Glomerular visceral epithelial cell (primary cell): ENCODE data around the gene ADAMTS16.

ENCODE experiments used
- DNase-seq: peaks from one replicate; pipeline ENCODE4 v3.0.0-alpha.2; 2016; ENCODE audit errors: extremely low spot score

The ADAMTS16 gene

DNA sequence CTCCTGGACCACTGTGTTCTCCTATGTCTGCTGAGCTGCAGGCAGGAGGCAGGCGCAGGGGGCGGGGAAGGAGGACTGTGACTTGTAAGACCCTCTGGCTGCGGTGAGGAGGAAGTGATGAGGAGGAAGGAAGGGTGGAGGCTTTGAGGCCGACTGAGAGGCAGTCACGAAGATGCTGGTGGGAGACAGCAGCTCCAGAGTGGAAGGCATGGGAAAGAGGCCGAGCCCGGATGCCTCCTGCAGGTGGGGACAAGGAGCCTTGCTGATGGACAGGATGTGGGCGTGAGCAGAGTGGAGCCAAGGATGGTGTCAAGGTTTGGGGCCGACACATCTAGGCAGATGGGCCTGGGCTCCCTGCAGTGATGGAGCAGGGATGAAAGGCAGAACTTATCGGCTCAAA is 208.0 kb downstream of the ADAMTS16 start:
- no peak for DNase-seq

DNA sequence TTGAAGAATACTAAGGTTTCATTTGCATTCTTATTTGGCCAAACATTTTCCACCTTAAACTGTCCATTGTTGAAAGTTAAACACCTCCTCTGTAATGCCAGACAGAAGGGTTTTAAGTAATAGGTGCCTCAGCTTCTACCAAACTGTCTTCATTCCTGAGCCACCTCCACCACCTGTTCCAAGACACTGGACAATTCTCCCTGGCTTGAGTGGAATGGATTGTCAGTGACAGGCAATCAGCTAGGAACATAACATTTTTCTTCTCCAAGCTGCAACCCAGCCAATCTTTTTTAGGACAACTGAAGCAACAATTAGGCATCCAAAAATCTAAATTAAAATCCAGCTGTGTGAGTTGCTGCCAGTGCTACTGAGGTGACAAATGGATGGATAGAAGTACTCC is 208.4 kb downstream of the ADAMTS16 start:
- no peak for DNase-seq

DNA sequence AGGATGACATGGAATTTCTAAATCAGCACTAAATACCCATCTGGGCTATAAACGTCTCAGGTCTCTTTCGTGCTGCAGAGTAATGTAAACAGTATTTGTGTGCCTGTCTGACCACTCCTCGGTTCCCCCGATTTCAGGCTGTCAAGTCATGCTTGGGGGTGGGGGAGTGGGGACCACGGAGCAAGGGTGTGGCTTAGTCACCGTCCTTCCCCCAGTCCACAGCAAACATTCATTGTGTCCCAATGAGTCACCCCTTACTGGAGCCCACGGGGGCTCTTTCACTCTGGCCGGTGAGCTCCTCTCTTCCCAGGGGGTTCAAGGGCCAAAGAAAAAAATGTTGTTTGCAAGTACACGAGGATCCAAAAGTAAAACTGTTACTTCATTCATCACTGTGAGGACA is 210.0 kb downstream of the ADAMTS16 start:
- DNase-seq: no peak

DNA sequence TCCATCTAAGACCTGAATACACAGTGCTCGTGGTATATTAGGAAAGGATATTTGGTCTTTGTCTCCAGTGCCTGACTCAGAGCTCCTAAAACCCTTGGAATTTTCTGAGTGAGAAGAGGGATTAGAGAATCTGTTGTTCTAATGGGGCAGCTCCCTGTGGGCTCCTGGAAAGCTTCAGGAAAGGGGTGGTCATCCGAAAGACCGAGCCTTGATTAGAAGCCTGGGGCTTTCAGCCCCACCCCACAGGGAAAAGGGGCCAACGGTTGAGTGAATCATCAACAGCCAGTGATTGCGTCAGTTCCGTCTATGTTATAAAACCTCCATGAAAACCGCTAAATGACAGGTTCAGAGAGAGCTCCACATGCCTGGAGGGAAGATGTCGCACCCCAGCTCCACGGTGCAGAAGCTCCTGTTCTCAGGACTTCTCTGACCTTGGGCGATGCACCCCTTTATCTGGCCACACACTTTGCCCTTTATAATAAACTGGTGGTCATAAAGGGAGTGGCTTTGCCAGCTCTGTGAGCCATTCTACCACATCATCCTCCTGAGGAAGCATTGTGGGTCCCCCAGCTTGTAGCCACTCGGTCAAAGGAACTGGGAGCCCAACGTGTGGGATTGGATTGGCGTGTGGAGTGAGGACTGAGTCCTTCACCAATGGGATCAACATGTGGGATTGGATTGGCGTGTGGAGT is 211.3 kb downstream of the ADAMTS16 start:
- DNase-seq: peak; percentile 66

GRCh38 chr5:5352675-5353074 is 212.5 kb downstream of the ADAMTS16 start:
- no peak for DNase-seq

DNA sequence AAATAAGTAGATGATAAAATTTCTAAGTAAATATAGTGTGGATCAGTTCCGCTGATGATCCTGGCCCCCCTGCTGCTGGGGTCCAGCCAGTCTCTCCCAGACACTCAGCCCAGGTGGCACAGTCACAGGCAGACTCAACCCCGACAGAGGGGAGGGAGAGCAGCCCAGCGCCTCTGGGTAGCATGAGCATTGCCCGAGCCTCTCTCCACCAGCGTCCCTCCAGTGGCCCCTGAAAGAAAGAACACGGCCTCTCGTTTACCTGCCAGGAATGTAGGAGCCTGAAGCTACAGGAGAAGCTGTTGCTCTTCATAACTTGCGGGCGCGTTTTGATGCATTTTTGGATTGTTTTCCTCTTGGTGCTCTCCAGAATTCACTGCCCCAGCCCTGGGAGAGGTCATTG is 213.6 kb downstream of the ADAMTS16 start:
- no peak for DNase-seq

DNA sequence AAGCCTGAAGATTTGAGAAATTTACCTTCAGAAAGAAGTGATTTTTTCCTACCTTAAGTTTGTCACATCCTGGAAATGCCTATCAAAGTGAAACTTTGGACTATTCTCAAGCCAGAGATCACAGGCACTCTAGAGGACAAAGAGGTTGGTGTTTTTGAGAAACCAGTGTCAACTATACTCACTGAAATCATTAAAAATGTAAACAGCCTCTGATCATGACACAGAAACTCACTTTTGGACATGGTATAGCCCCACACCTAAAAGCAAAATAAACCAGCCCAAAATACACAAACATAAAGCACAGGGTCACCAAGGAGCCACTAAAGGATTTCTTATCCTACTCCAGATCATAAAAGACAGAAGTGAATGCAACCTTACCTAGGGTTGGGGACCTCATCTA is 216.6 kb downstream of the ADAMTS16 start:
- DNase-seq: no peak

GRCh38 chr5:5359618-5360017 is 219.5 kb downstream of the ADAMTS16 start:
- DNase-seq: no peak

DNA sequence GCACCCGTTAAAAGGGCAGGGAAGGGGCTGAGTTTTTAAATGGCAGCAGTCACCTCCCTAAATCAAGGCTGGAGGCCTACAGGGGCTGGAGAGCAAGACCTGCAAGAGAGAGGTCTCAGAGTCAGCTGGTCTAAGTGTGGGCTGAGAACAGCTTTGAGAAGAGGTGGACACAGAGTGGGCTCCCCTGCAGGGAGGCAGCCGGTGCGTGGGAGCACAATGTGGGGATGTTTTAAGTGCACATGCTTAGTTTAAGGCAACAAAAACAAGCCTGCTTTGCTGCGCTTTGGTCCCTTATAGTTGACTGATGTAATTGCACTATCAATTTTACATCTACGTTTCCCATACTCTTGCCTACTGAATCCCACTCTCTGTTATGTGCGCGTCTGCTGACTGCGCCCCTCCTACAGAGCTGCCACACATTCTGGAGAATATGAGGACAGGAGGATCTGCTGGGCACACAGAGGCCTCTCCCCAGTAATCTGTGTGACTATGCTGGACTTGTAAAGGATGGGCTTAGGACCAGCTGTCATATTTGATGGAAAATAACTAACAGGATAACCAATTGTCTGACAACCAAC is 220.3 kb downstream of the ADAMTS16 start:
- DNase-seq: no peak

DNA sequence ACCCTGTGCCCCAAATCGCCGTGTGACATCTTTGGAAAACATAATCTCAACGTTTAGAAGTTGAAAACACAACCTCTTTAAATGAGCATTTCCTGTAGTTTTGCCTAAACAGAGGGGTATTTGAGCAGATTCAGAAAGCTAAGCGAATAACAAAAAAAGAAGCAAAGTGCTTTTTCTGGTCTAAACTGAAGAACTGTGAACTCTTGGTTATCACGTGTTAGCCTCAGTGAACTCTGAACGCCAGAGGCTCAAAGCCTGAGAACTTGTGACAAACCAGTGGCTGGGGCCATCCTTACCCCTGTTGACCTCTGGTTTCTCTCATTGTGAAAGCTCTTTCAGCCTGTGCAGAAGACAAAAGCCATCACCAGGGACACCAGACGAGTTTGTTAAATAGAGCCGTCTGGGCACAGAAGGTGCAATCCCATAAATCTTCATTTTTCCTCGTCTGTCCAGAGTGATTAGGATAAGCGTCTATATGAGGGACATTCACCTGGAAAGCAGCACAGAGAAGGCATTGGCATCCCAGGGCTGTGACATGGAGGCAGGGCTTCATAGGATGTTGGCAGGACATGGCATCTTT is 220.9 kb downstream of the ADAMTS16 start:
- DNase-seq: no peak

GRCh38 chr5:5363045-5363444 is 222.9 kb downstream of the ADAMTS16 start:
- no peak for DNase-seq

DNA sequence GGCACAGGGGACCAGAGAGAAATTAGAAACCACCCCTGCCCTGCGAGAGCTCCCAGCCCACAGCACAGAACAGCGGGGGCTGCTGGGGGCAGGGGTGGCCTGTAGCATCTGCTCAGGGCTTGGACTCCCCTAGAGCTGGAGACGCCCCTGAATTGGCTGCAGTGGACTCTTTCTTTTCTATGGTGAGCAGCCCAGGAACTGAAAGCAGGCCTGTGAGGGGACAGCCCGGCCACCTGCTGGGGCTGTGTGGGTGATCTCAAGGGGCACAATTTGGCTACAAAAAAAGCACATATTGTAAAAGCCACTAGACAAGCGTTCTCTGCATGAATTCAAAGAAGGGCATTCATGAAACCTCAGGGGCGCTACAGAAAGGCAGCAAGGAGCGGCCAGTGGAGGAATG is 224.8 kb downstream of the ADAMTS16 start:
- no peak for DNase-seq

- DNase-seq: no peak
Observed at GRCh38 chr5:5367739-5368138, 227.6 kb downstream of the ADAMTS16 start.

GRCh38 chr5:5369051-5369605 is 229.0 kb downstream of the ADAMTS16 start:
- no peak for DNase-seq
